Measurements from ENCODE around the gene SLC30A7. TPM values are rescaled to one million over a fixed set of nuclear protein-coding genes. Genes with fewer than 3 reads are reported as not detected.

Gene SLC30A7
- total RNA-seq, 1 experiment from 2014 or later = 28.8 TPM

DNA sequence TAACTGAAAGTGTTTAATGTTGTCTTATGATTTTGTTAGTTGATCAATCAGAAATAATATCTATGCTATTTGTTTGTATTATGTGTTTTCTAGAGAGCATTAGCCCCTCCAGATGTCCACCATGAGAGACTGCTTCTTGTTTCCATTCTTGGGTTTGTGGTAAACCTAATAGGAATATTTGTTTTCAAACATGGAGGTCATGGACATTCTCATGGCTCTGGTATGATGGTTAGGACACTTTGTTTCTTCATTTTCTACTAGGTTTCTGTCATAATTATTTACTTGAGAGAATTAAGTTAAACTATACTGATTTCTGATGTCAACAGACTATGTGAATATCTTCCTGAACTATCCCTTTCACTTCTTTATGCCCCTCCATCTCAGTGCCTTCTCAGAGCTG lies 16.1 kb downstream of the SLC30A7 start:
- H3K4me3 ChIP-seq (ENCODE audit: low read length) = no peak overlapping the region
- H3K4me1 ChIP-seq (ENCODE audit: low read length) = peaks cover 9% of the 10 kb centered on the region
- peaks cover 34% of the 10 kb centered on the region for H3K79me2 ChIP-seq (ENCODE audit: low read length)
- no peaks in the 10 kb centered on the region for H3K9me3 ChIP-seq (ENCODE audit: low read length)
- H4K20me1 ChIP-seq (ENCODE audit: insufficient read depth, low read depth, low read length) = no peaks in the 10 kb centered on the region
- no peak overlapping the region for H2AFZ ChIP-seq (ENCODE audit: low read length)
- H3K36me3 ChIP-seq (ENCODE audit: insufficient read depth, low read length) = peaks cover 55% of the 10 kb centered on the region
- DNase-seq = no peak
- no peak overlapping the region for H3K9ac ChIP-seq (ENCODE audit: low read length)
- no peaks in the 10 kb centered on the region for H3K27me3 ChIP-seq (ENCODE audit: low read length)
- H3K9me2 ChIP-seq (replicated peaks; ENCODE audit: insufficient read depth, low read length) = no peaks in the 10 kb centered on the region
- H3K27ac ChIP-seq (ENCODE audit: low read length) = no peak overlapping the region
- no peak overlapping the region for H3K4me2 ChIP-seq (ENCODE audit: low read depth, low read length, poor library complexity, severe bottlenecking)

DNA sequence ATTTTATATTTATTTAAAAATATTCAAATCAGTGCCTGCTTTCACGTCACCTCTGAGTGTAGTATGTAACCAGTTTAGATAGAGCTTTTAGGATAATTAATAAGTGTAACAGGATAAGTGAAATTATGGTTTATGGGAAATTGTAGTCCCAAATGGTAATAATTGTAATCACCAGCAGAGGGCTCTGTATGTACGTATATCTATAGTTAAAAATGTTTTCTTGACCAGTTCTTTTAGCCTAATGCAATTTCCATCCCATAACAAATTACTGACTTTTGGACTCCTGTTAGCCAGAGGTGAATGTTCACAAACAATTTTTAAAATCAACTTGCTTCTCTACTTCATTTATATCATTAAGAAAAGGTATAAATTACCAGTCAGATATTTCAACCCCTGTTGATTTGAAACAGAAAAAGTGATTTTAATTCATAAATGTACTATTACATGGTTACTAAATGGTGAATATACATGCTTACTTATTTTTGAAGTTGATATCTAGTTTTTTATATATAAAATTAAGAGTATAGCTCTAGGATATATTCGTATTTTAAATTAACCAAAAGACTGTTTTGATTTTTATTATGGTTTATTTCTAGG lies 25.3 kb downstream of the SLC30A7 start:
- H3K27ac ChIP-seq (ENCODE audit: low read length) = no peak overlapping the region
- peak; percentile 85 for DNase-seq
- H4K20me1 ChIP-seq (ENCODE audit: insufficient read depth, low read depth, low read length) = no peaks in the 10 kb centered on the region

GRCh38 chr1:100924212-100924611 lies 28.3 kb downstream of the SLC30A7 start:
- Histone ChIP-seq H3K36me3 (ENCODE audit: insufficient read depth, low read length) (peaks cover 38% of the 10 kb centered on the region), H3K27me3 (ENCODE audit: low read length) (no peaks in the 10 kb centered on the region), H4K20me1 (ENCODE audit: insufficient read depth, low read depth, low read length) (no peaks in the 10 kb centered on the region), H3K9me2 (replicated peaks; ENCODE audit: insufficient read depth, low read length) (no peaks in the 10 kb centered on the region), H3K27ac (ENCODE audit: low read length) (no peak overlapping the region), H3K4me3 (ENCODE audit: low read length) (no peak overlapping the region), H3K9me3 (ENCODE audit: low read length) (no peaks in the 10 kb centered on the region), H3K9ac (ENCODE audit: low read length) (no peak overlapping the region), H2AFZ (ENCODE audit: low read length) (no peak overlapping the region), H3K4me1 (ENCODE audit: low read length) (peaks cover 3% of the 10 kb centered on the region; the same call in 1 of the 2 replicates), H3K79me2 (ENCODE audit: low read length) (peaks cover 40% of the 10 kb centered on the region), H3K4me2 (ENCODE audit: low read depth, low read length, poor library complexity, severe bottlenecking) (no peak overlapping the region)
- no peak for DNase-seq

More for the DNA sequence above, 25.3 kb downstream of the SLC30A7 start:
- peaks cover 26% of the 10 kb centered on the region for H3K4me1 ChIP-seq (ENCODE audit: low read length)
- H2AFZ ChIP-seq (ENCODE audit: low read length) = no peak overlapping the region
- no peak overlapping the region for H3K4me2 ChIP-seq (ENCODE audit: low read depth, low read length, poor library complexity, severe bottlenecking)
- H3K9me3 ChIP-seq (ENCODE audit: low read length) = no peaks in the 10 kb centered on the region
- peaks cover 37% of the 10 kb centered on the region for H3K79me2 ChIP-seq (ENCODE audit: low read length)
- peaks cover 48% of the 10 kb centered on the region for H3K36me3 ChIP-seq (ENCODE audit: insufficient read depth, low read length)
- no peak overlapping the region for H3K9ac ChIP-seq (ENCODE audit: low read length)
- H3K4me3 ChIP-seq (ENCODE audit: low read length) = no peak overlapping the region
- no peaks in the 10 kb centered on the region for H3K9me2 ChIP-seq (replicated peaks; ENCODE audit: insufficient read depth, low read length)
- H3K27me3 ChIP-seq (ENCODE audit: low read length) = no peaks in the 10 kb centered on the region

- H3K4me2 ChIP-seq (ENCODE audit: low read depth, low read length, poor library complexity, severe bottlenecking) = no peak overlapping the region
- no peak for DNase-seq
- H3K9me3 ChIP-seq (ENCODE audit: low read length) = no peaks in the 10 kb centered on the region
- H3K4me3 ChIP-seq (ENCODE audit: low read length) = no peak overlapping the region
- peaks cover 2% of the 10 kb centered on the region; the same call in 1 of the 2 replicates for H3K4me1 ChIP-seq (ENCODE audit: low read length)
- H3K36me3 ChIP-seq (ENCODE audit: insufficient read depth, low read length) = peaks cover 41% of the 10 kb centered on the region
- no peak overlapping the region for H3K27ac ChIP-seq (ENCODE audit: low read length)
- no peak overlapping the region for H2AFZ ChIP-seq (ENCODE audit: low read length)
- no peak overlapping the region for H3K9ac ChIP-seq (ENCODE audit: low read length)
- no peaks in the 10 kb centered on the region for H3K9me2 ChIP-seq (replicated peaks; ENCODE audit: insufficient read depth, low read length)
- no peaks in the 10 kb centered on the region for H4K20me1 ChIP-seq (ENCODE audit: insufficient read depth, low read depth, low read length)
- peaks cover 48% of the 10 kb centered on the region for H3K79me2 ChIP-seq (ENCODE audit: low read length)
- H3K27me3 ChIP-seq (ENCODE audit: low read length) = no peaks in the 10 kb centered on the region
Measured at GRCh38 chr1:100924991-100925390, 29.1 kb downstream of the SLC30A7 start.

DNA sequence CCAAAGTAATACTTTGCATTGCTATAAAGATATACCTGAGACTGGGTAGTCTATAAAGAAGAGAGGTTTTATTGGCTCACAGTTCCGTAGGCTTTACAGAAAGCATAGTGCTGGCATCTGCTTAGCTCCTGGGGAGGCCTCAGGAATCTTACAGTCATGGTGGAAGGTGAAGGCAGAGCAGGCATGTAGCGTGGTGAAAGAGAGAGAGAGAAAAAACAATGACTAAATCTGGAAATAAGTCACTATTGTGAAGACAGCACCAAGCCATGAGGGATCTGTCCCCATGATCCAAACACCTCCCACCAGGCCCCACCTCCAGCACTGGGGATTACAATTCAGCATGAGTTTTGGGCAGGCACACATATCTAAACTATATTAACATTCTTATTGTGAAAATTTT lies 30.4 kb downstream of the SLC30A7 start:
- H3K27me3 ChIP-seq (ENCODE audit: low read length) = no peaks in the 10 kb centered on the region
- no peak overlapping the region for H3K4me3 ChIP-seq (ENCODE audit: low read length)
- no peak overlapping the region for H3K9ac ChIP-seq (ENCODE audit: low read length)
- no peaks in the 10 kb centered on the region for H3K9me2 ChIP-seq (replicated peaks; ENCODE audit: insufficient read depth, low read length)
- H3K4me1 ChIP-seq (ENCODE audit: low read length) = no peaks in the 10 kb centered on the region
- H3K36me3 ChIP-seq (ENCODE audit: insufficient read depth, low read length) = peaks cover 53% of the 10 kb centered on the region
- no peaks in the 10 kb centered on the region for H4K20me1 ChIP-seq (ENCODE audit: insufficient read depth, low read depth, low read length)
- DNase-seq = no peak
- no peaks in the 10 kb centered on the region for H3K9me3 ChIP-seq (ENCODE audit: low read length)
- H2AFZ ChIP-seq (ENCODE audit: low read length) = no peak overlapping the region
- H3K79me2 ChIP-seq (ENCODE audit: low read length) = peaks cover 54% of the 10 kb centered on the region
- H3K27ac ChIP-seq (ENCODE audit: low read length) = no peak overlapping the region
- no peak overlapping the region for H3K4me2 ChIP-seq (ENCODE audit: low read depth, low read length, poor library complexity, severe bottlenecking)

GRCh38 chr1:100927276-100927675 lies 31.4 kb downstream of the SLC30A7 start:
- Histone ChIP-seq H3K27me3 (ENCODE audit: low read length) (no peaks in the 10 kb centered on the region), H2AFZ (ENCODE audit: low read length) (no peak overlapping the region), H3K4me1 (ENCODE audit: low read length) (no peaks in the 10 kb centered on the region), H3K4me2 (ENCODE audit: low read depth, low read length, poor library complexity, severe bottlenecking) (no peak overlapping the region), H3K9me2 (replicated peaks; ENCODE audit: insufficient read depth, low read length) (no peaks in the 10 kb centered on the region), H4K20me1 (ENCODE audit: insufficient read depth, low read depth, low read length) (no peaks in the 10 kb centered on the region), H3K36me3 (ENCODE audit: insufficient read depth, low read length) (peaks cover 49% of the 10 kb centered on the region), H3K9ac (ENCODE audit: low read length) (no peak overlapping the region), H3K79me2 (ENCODE audit: low read length) (peaks cover 57% of the 10 kb centered on the region), H3K4me3 (ENCODE audit: low read length) (no peak overlapping the region), H3K9me3 (ENCODE audit: low read length) (no peaks in the 10 kb centered on the region), H3K27ac (ENCODE audit: low read length) (no peak overlapping the region)
- no peak for DNase-seq

GRCh38 chr1:100928128-100928527 lies 32.2 kb downstream of the SLC30A7 start:
- Histone ChIP-seq H3K4me3 (ENCODE audit: low read length) (no peak overlapping the region), H2AFZ (ENCODE audit: low read length) (no peak overlapping the region), H3K36me3 (ENCODE audit: insufficient read depth, low read length) (peaks cover 45% of the 10 kb centered on the region), H3K9me3 (ENCODE audit: low read length) (no peaks in the 10 kb centered on the region), H3K79me2 (ENCODE audit: low read length) (peaks cover 54% of the 10 kb centered on the region), H3K4me1 (ENCODE audit: low read length) (no peaks in the 10 kb centered on the region), H4K20me1 (ENCODE audit: insufficient read depth, low read depth, low read length) (no peaks in the 10 kb centered on the region), H3K9me2 (replicated peaks; ENCODE audit: insufficient read depth, low read length) (no peaks in the 10 kb centered on the region), H3K9ac (ENCODE audit: low read length) (no peak overlapping the region), H3K27ac (ENCODE audit: low read length) (no peak overlapping the region), H3K27me3 (ENCODE audit: low read length) (no peaks in the 10 kb centered on the region), H3K4me2 (ENCODE audit: low read depth, low read length, poor library complexity, severe bottlenecking) (no peak overlapping the region)
- DNase-seq = no peak

GRCh38 chr1:100930494-100930893 lies 34.6 kb downstream of the SLC30A7 start:
- Histone ChIP-seq H3K9ac (ENCODE audit: low read length) (no peak overlapping the region), H3K4me1 (ENCODE audit: low read length) (no peaks in the 10 kb centered on the region), H3K27me3 (ENCODE audit: low read length) (no peaks in the 10 kb centered on the region), H3K36me3 (ENCODE audit: insufficient read depth, low read length) (peaks cover 35% of the 10 kb centered on the region; the same call in 1 of the 2 replicates), H3K9me3 (ENCODE audit: low read length) (no peaks in the 10 kb centered on the region), H2AFZ (ENCODE audit: low read length) (no peak overlapping the region), H3K79me2 (ENCODE audit: low read length) (peaks cover 60% of the 10 kb centered on the region), H3K27ac (ENCODE audit: low read length) (no peak overlapping the region), H3K4me2 (ENCODE audit: low read depth, low read length, poor library complexity, severe bottlenecking) (no peak overlapping the region), H4K20me1 (ENCODE audit: insufficient read depth, low read depth, low read length) (no peaks in the 10 kb centered on the region), H3K9me2 (replicated peaks; ENCODE audit: insufficient read depth, low read length) (no peaks in the 10 kb centered on the region), H3K4me3 (ENCODE audit: low read length) (no peak overlapping the region)
- DNase-seq = no peak

Measured in Karpas-422 (cell line).